Smooth muscle cell (in vitro differentiated cells): Measurements from ENCODE around the gene GNB1. TPM values are rescaled to one million over a fixed set of nuclear protein-coding genes. Genes with fewer than 3 reads are reported as not detected.

Source experiments
- DNase-seq: peaks from one replicate; lab custom pipeline; 2025; ENCODE audit not compliant: unreplicated experiment; lab: John Stamatoyannopoulos, UW
- H2AFZ ChIP-seq: fragments of 200-600 bp; sonication (generic); 2 replicates; pipeline ENCODE4 v1.6.0; 2016; ENCODE audit warnings: antibody characterized with exemption, low read depth, mild to moderate bottlenecking
- H3F3A ChIP-seq: fragments of 200-600 bp; sonication (generic); 2 replicates; pipeline ENCODE4 v1.6.0; 2017; ENCODE audit warnings: antibody characterized with exemption, low read depth
- H3K27ac ChIP-seq: fragments of 200-600 bp; sonication (generic); 2 replicates; pipeline ENCODE4 v1.5.1; 2016; ENCODE audit warnings: low read depth, mild to moderate bottlenecking
- H3K27me3 ChIP-seq: fragments of 200-600 bp; sonication (generic); 2 replicates; pipeline ENCODE4 v1.6.1; 2016; ENCODE audit warnings: low read depth, mild to moderate bottlenecking
- H3K36me3 ChIP-seq: fragments of 200-600 bp; sonication (generic); 2 replicates; pipeline ENCODE4 v1.5.1; 2016; ENCODE audit warnings: low read depth
- H3K4me1 ChIP-seq: fragments of 200-600 bp; sonication (generic); 2 replicates; pipeline ENCODE4 v1.5.1; 2016; ENCODE audit warnings: low read depth
- H3K4me2 ChIP-seq: fragments of 200-600 bp; sonication (generic); 2 replicates; pipeline ENCODE4 v1.6.0; 2016; ENCODE audit warnings: mild to moderate bottlenecking
- H3K4me3 ChIP-seq: fragments of 200-600 bp; sonication (generic); 2 replicates; pipeline ENCODE4 v1.5.1; 2016; ENCODE audit warnings: mild to moderate bottlenecking
- H3K79me2 ChIP-seq: fragments of 200-600 bp; sonication (generic); 2 replicates; pipeline ENCODE4 v1.6.0; 2016; ENCODE audit warnings: low read depth, mild to moderate bottlenecking
- H3K9ac ChIP-seq: fragments of 200-600 bp; sonication (generic); 2 replicates; pipeline ENCODE4 v1.6.0; 2016; ENCODE audit warnings: low read depth
- H3K9me3 ChIP-seq: fragments of 200-600 bp; sonication (generic); replicated peaks from 2 replicates; pipeline ENCODE4 v1.5.1; 2016; ENCODE audit warnings: low read depth
- H4K20me1 ChIP-seq: fragments of 200-600 bp; sonication (generic); 2 replicates; pipeline ENCODE4 v1.6.0; 2016; ENCODE audit warnings: low read depth
- WGBS: methylation state at CpG from one replicate; pipeline ENCODE4 v1.1.7; 2016; ENCODE audit warnings: low lambda C conversion rate; 5-methylcytosine and 5-hydroxymethylcytosine counted together
- polyA plus RNA-seq: library from polyadenylated mRNA; unstranded; fragments of >200 nt; fragmentation: Nextera tagmentation; extraction: Ambion mirVana; gene quantifications from 2 replicates; pipeline ENCODE4 v1.2.1, GENCODE V29; 2016
- total RNA-seq: library from RNA; depleted of rRNA; stranded (reverse); fragments of >200 nt; gene quantifications from 2 replicates; pipeline ENCODE4 v1.2.3, GENCODE V29; 2014
- TF ChIP-seq, protein P1 (sequence below): fragments of 200-600 bp; sonication (generic); IDR thresholded peaks from 2 replicates; pipeline ENCODE4 v1.5.1; 2017; ENCODE audit warnings: borderline replicate concordance, mild to moderate bottlenecking, antibody characterized with exemption; ENCODE audit not compliant: insufficient read depth, poor library complexity, severe bottlenecking

GNB1 gene
- total and polyA plus RNA-seq, 2 experiments from 2014 or later: 208 to 293 TPM

- Histone ChIP-seq H2AFZ (no peak overlapping the region), H3K4me3 (no peak overlapping the region), H3K9ac (no peak overlapping the region), H3K27ac (no peak overlapping the region), H3F3A (no peaks in the 10 kb centered on the region), H3K4me1 (peaks cover 16% of the 10 kb centered on the region), H3K9me3 (no peaks in the 10 kb centered on the region), H3K36me3 (no peaks in the 10 kb centered on the region), H3K79me2 (peaks cover 16% of the 10 kb centered on the region), H3K27me3 (no peaks in the 10 kb centered on the region), H4K20me1 (peaks cover 11% of the 10 kb centered on the region), H3K4me2 (no peak overlapping the region)
- TF ChIP-seq, protein P1, sequence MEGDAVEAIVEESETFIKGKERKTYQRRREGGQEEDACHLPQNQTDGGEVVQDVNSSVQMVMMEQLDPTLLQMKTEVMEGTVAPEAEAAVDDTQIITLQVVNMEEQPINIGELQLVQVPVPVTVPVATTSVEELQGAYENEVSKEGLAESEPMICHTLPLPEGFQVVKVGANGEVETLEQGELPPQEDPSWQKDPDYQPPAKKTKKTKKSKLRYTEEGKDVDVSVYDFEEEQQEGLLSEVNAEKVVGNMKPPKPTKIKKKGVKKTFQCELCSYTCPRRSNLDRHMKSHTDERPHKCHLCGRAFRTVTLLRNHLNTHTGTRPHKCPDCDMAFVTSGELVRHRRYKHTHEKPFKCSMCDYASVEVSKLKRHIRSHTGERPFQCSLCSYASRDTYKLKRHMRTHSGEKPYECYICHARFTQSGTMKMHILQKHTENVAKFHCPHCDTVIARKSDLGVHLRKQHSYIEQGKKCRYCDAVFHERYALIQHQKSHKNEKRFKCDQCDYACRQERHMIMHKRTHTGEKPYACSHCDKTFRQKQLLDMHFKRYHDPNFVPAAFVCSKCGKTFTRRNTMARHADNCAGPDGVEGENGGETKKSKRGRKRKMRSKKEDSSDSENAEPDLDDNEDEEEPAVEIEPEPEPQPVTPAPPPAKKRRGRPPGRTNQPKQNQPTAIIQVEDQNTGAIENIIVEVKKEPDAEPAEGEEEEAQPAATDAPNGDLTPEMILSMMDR: no peak
- 100% methylated on average over 2 of the region's 2 CpGs for WGBS
- DNase-seq: no peak
These were observed 3.1 kb upstream of the GNB1 start for GRCh38 chr1:1893997-1894353.

DNA sequence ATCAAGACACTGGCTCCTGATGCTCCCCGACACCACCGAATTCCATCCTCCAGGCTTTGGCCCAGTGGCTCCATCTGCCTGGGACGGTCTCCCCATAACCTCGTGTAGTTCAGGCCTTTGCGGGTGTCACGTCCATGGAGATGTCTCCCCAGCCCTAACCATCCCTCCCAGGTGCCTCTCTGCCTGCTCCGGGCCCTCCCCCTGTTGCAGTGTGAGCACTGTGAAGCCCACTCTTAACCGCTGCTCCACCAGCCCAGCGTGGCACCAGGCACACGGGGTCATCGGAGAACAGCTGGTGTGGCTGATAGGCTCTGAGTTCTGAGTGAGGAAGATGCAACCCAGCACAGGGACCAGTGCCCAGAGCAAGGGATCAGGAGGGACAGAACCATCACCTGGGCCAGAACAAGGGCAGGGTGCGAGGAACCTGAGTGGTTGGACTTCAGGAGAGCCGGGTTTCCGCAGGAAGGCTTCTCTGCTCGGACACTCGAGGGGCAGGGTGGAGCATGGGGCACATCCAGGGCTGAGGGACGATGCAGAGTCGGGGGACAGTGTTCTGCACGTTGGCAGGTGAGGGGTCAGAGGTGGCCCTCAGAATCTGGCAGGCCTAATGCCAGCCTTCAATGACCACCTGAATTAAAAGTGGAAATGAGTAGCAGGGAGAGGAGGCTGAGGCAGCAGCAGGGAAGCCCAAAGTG lies 2.6 kb upstream of the GNB1 start:
- Histone ChIP-seq H3K9me3 (no peaks in the 10 kb centered on the region), H4K20me1 (peaks cover 17% of the 10 kb centered on the region), H3K4me3 (no peak overlapping the region), H3K79me2 (peaks cover 21% of the 10 kb centered on the region), H3K36me3 (no peaks in the 10 kb centered on the region), H2AFZ (no peak overlapping the region), H3K4me2 (no peak overlapping the region), H3K9ac (no peak overlapping the region), H3K27me3 (no peaks in the 10 kb centered on the region), H3K4me1 (peaks cover 22% of the 10 kb centered on the region), H3K27ac (no peak overlapping the region), H3F3A (no peaks in the 10 kb centered on the region)
- TF ChIP-seq, protein P1: no peak
- no peak for DNase-seq
- 96% methylated on average over 19 of the region's 19 CpGs for WGBS

- Histone ChIP-seq H3K4me1 (peaks cover 27% of the 10 kb centered on the region), H2AFZ (no peak overlapping the region), H4K20me1 (peaks cover 24% of the 10 kb centered on the region), H3K9ac (no peak overlapping the region), H3K36me3 (no peaks in the 10 kb centered on the region), H3K79me2 (peaks cover 28% of the 10 kb centered on the region), H3F3A (no peaks in the 10 kb centered on the region), H3K9me3 (no peaks in the 10 kb centered on the region), H3K4me2 (no peak overlapping the region), H3K27me3 (no peaks in the 10 kb centered on the region), H3K4me3 (no peak overlapping the region), H3K27ac (no peak overlapping the region)
- TF ChIP-seq, protein P1: no peak
- WGBS: 94% methylated on average over 7 of the region's 7 CpGs
- DNase-seq: no peak
These were observed 1.9 kb upstream of the GNB1 start for GRCh38 chr1:1892763-1893120.
